GM12878 (cell line): Measurements from ENCODE around the gene TSR1. TPM values are rescaled to one million over a fixed set of nuclear protein-coding genes. Genes with fewer than 3 reads are reported as not detected.

ENCODE experiments used
- ATAC-seq: fragments of 200-7000 bp; cut with Tn5 transposase; 3 replicates; pipeline ENCODE4 v1.9.1; 2020; ENCODE audit warnings: mild to moderate bottlenecking, moderate library complexity
- BruUV-seq: library from RNA; stranded (reverse); fragments of 400-500 nt; replicated peaks from 2 replicates; lab custom pipeline; 2021; lab: Mats Ljungman, UMichigan
- CTCF ChIA-PET: fragments of 300-600 bp; sonication (Branson Sonifier 250); formaldehyde crosslinking; extraction: SDS; loops from one replicate; lab custom pipeline; 2021; ENCODE audit warnings: inconsistent platforms; lab: Yijun Ruan, JAX
- POLR2A ChIA-PET: fragments of 350-600 bp; formaldehyde crosslinking; extraction: SDS; loops from one replicate; lab custom pipeline; 2021; ENCODE audit warnings: inconsistent platforms; lab: Charles Lee
- RAD21 ChIA-PET: fragments of 300-600 bp; sonication (Branson Sonifier 250); formaldehyde crosslinking; loops from one replicate; lab custom pipeline; 2023; ENCODE audit warnings: antibody characterized with exemption; ENCODE audit not compliant: unreplicated experiment; lab: Charles Lee
- SMC1A ChIA-PET: fragments of 300-600 bp; sonication (Branson Sonifier 250); formaldehyde crosslinking; loops from one replicate; lab custom pipeline; 2023; ENCODE audit not compliant: unreplicated experiment, uncharacterized antibody; lab: Charles Lee
- DNase-seq: peaks from one replicate; pipeline ENCODE4 v3.0.0-alpha.2; 2011; ENCODE audit warnings: low read depth, low spot score
- FAIRE-seq: peaks from 3 replicates; lab custom pipeline; 2011; peaks lifted over from hg19 to GRCh38; lab: Jason Lieb, UNC
- H2AFZ ChIP-seq: 2 replicates; pipeline ENCODE4 v1.6.0; 2011; ENCODE audit warnings: low read depth, low read length, control low read depth; ENCODE audit not compliant: control insufficient read depth
- H3K27ac ChIP-seq: 2 replicates; pipeline ENCODE4 v1.5.1; 2011; ENCODE audit warnings: control low read depth; ENCODE audit not compliant: control insufficient read depth, insufficient read depth
- H3K27me3 ChIP-seq, 2 experiments: replicated peaks in 1 of 2; 2 replicates each; pipeline versions ENCODE4 v1.6.0 to v1.6.1; 2011; ENCODE audit warnings: low read length in 1 of 2; ENCODE audit not compliant: control insufficient read depth in 2 of 2, insufficient read depth in 2 of 2
- H3K36me3 ChIP-seq, 2 experiments: 2 replicates each; pipeline ENCODE4 v1.5.1; 2011; ENCODE audit warnings: low read length in 1 of 2; ENCODE audit not compliant: control insufficient read depth in 2 of 2, insufficient read depth in 2 of 2
- H3K4me1 ChIP-seq: 2 replicates; pipeline ENCODE4 v1.6.1; 2011; ENCODE audit warnings: mild to moderate bottlenecking, low read length, moderate library complexity, mixed read lengths; ENCODE audit not compliant: control insufficient read depth, insufficient read depth
- H3K4me2 ChIP-seq: 2 replicates; pipeline ENCODE4 v1.6.0; 2011; ENCODE audit warnings: control low read depth; ENCODE audit not compliant: control insufficient read depth, insufficient read depth
- H3K4me3 ChIP-seq: fragments of 200-600 bp; sonication (generic); 2 replicates; pipeline ENCODE4 v1.5.1; 2016
- H3K79me2 ChIP-seq: 2 replicates; pipeline ENCODE4 v1.6.0; 2011; ENCODE audit warnings: low read length; ENCODE audit not compliant: control insufficient read depth, insufficient read depth
- H3K9ac ChIP-seq: 2 replicates; pipeline ENCODE4 v1.8.0; 2011; ENCODE audit warnings: low read length, control low read depth, mixed read lengths; ENCODE audit not compliant: control insufficient read depth, insufficient read depth
- H3K9me3 ChIP-seq: replicated peaks from 3 replicates; pipeline ENCODE4 v1.5.1; 2011; ENCODE audit warnings: mild to moderate bottlenecking, low read length; ENCODE audit not compliant: control insufficient read depth, insufficient read depth
- H4K20me1 ChIP-seq: 2 replicates; pipeline ENCODE4 v1.6.0; 2011; ENCODE audit not compliant: control insufficient read depth, insufficient read depth
- CEBPB ChIP-seq, 2 experiments: fragments of 150-350 bp in 1 of 2; IDR thresholded peaks; 2 replicates each; pipeline ENCODE4 v1.6.1; 2012 to 2014; ENCODE audit warnings: low read depth in 2 of 2, low read length in 2 of 2, borderline replicate concordance in 1 of 2, inconsistent platforms in 1 of 2
- ETV6 ChIP-seq, 2 experiments: fragments of 450-650 bp in 1 of 2; IDR thresholded peaks in 1 of 2; conservative IDR thresholded peaks in 1 of 2; 2 replicates each; pipeline ENCODE4 v1.6.1; 2014; ENCODE audit warnings: antibody characterized with exemption in 1 of 2, borderline replicate concordance in 1 of 2, low read depth in 1 of 2, mild to moderate bottlenecking in 1 of 2, moderate library complexity in 1 of 2
- MTA3 ChIP-seq: IDR thresholded peaks from 2 replicates; pipeline ENCODE4 v1.6.1; 2012; ENCODE audit warnings: low read length, inconsistent platforms, borderline replicate concordance
- NFXL1 ChIP-seq: fragments of 450-650 bp; IDR thresholded peaks from 2 replicates; pipeline ENCODE4 v1.6.1; 2017; ENCODE audit warnings: antibody characterized with exemption, mild to moderate bottlenecking, borderline replicate concordance
- WGBS: methylation state at CpG from one replicate; pipeline ENCODE4 v1.1.6; 2016; ENCODE audit warnings: low lambda C conversion rate; ENCODE audit not compliant: insufficient replicate concordance, insufficient coverage; ENCODE audit errors: missing lambda C conversion rate; 5-methylcytosine and 5-hydroxymethylcytosine counted together
- in situ Hi-C: fragments of 300-500 bp; cut with MboI; formaldehyde crosslinking; loops from 9 replicates; pipeline ENCODE4 v1.14.3; 2018; ENCODE audit warnings: mixed read lengths
- intact Hi-C: fragments of 100-400 bp; cut with micrococcal nuclease; formaldehyde crosslinking; loops from one replicate; pipeline ENCODE4 v1.14.2; 2022; ENCODE audit not compliant: unreplicated experiment
- polyA plus RNA-seq, 11 experiments: library from polyadenylated mRNA; depleted of rRNA in 4 of 11; unstranded in 6 of 11; stranded (reverse) in 5 of 11; fragments of >200 nt; fragmentation: Nextera tagmentation in 4 of 11; fragmentation: Illumina TruSeq in 1 of 11; extraction: Ambion mirVana in 4 of 11; extraction: Trizol in 1 of 11; gene quantifications; 1 replicate in 1 of 11; 2 replicates in 10 of 11; pipeline versions ENCODE4 v1.2.1 to v1.2.3, GENCODE V29; 2011 to 2016; ENCODE audit warnings: inconsistent platforms in 2 of 11, missing spikeins in 2 of 11, low read depth in 1 of 11
- total RNA-seq, 4 experiments: library from RNA; depleted of rRNA in 3 of 4; stranded (reverse); fragments of >200 nt in 3 of 4; fragmentation: Illumina TruSeq in 1 of 4; extraction: Trizol in 1 of 4; gene quantifications; 2 replicates each; pipeline versions ENCODE4 v1.2.1 to v1.2.3, GENCODE V29; 2013 to 2021
- TF ChIP-seq, protein P1 (sequence below): IDR thresholded peaks from 2 replicates; pipeline ENCODE4 v1.6.1; 2011; ENCODE audit warnings: borderline replicate concordance, low read depth, mild to moderate bottlenecking, moderate library complexity, low read length; ENCODE audit not compliant: insufficient read depth, poor library complexity, severe bottlenecking

Gene TSR1
- total and polyA plus RNA-seq, 10 of the 15 experiments (the other 5 are each of a cell fraction or from before 2014, with no cell fraction given) = 14.7 to 100 (median 46.9) TPM

DNA sequence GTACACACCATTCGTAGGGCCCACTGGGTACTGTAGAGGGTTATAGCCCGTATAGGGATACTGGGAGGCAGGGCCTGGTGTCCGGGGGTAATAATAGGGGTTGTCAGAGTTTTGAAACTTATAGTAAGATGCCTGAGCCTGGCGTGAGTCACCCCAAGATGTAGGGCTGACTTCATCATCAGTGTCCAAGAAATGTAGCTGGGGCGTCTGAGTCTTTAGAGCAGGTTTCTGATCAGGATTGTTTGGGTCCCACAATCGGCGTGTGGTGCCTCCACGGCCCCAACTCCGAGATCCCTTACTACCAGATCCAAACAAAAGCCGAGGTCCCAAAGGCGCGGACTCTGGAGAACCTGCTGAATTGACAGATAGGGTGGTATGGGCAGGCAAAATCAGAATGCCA is 37.1 kb downstream of the TSR1 start (continued):
- TF ChIP-seq, protein P1, sequence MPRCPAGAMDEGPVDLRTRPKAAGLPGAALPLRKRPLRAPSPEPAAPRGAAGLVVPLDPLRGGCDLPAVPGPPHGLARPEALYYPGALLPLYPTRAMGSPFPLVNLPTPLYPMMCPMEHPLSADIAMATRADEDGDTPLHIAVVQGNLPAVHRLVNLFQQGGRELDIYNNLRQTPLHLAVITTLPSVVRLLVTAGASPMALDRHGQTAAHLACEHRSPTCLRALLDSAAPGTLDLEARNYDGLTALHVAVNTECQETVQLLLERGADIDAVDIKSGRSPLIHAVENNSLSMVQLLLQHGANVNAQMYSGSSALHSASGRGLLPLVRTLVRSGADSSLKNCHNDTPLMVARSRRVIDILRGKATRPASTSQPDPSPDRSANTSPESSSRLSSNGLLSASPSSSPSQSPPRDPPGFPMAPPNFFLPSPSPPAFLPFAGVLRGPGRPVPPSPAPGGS = no peak
- TF ChIP-seq NFXL1 = no peak
- no peak for TF ChIP-seq CEBPB (IDR thresholded peaks at IDR 0.05; ENCODE audit: borderline replicate concordance in 1 of 2, low read depth in 2 of 2, low read length in 2 of 2)
- no peak for TF ChIP-seq MTA3

DNA sequence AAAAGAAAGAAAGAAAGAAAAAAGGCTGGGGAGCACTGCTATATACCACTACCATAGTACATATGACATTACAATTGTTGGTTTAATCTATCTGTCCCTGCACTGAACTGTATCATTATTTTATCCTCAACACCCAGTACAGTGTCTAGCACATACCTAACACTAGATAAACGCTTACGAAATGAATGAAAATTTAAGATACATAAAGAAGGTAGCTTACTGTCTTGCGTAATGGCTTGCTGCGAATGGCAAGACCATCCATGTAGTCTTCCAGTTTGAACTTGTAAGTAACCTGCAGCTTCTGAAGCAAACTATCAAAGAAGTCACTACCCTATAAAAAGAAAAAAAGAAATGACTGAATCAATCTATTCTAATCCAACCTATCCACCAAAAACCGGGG is 39.2 kb downstream of the TSR1 start:
- Histone ChIP-seq H3K4me2 (no peak overlapping the region), H3K4me1 (peaks cover 14% of the 10 kb centered on the region), H3K9ac (no peak overlapping the region), H3K27ac (no peak overlapping the region), H4K20me1 (no peaks in the 10 kb centered on the region), H3K79me2 (peaks cover 31% of the 10 kb centered on the region), H3K4me3 (no peak overlapping the region), H3K36me3 (peaks cover 5 to 27% of the 10 kb centered on the region in 2 experiments), H3K27me3 (no peaks in the 10 kb centered on the region), H3K9me3 (no peaks in the 10 kb centered on the region; the same call in 2 of the 3 replicates), H2AFZ (no peak overlapping the region)
- SMC1A ChIA-PET = interaction anchor here (0.8 to 1.2 kb wide), 3 partner anchors 13 to 39 kb away, joined by 3 read pairs; partner anchors contain the start of gene TSR1
- CTCF ChIA-PET = interaction anchor here (0.9 to 1.8 kb wide), 3 partner anchors 13 to 244 kb away, joined by 3 to 5 read pairs (median 3); no protein-coding TSS in a partner anchor
- FAIRE-seq (no peak), ATAC-seq (no peak), DNase-seq (no peak)
- RAD21 ChIA-PET = no interaction called here
- POLR2A ChIA-PET = interaction anchor here (1.9 kb wide), 1 partner anchor 24 kb away, joined by 5 read pairs; no protein-coding TSS in a partner anchor
- 86% methylated on average over 5 of the region's 5 CpGs for WGBS
- BruUV-seq = no TSS peak
- in situ Hi-C loops (no loop called here), intact Hi-C loops (no loop called here)
- TF ChIP-seq ETV6 (conservative IDR thresholded peaks at IDR 0.05 in 1 of 2, IDR thresholded peaks at IDR 0.05 in 1 of 2; ENCODE audit: borderline replicate concordance in 1 of 2, low read depth in 1 of 2) = no peak
